SU-DHL-6 (cell line): Measurements from ENCODE around the gene GALR3.
"Not testable (repeated sequence)": the region's sequence is repeated elsewhere in the genome, so short reads cannot be mapped to it uniquely, and the experiment has no call there.

Experiments used
- H2AFZ ChIP-seq: fragments of 200-600 bp; sonication (generic); 2 replicates; pipeline ENCODE4 v1.6.1; 2014; ENCODE audit warnings: low read depth, mild to moderate bottlenecking, moderate library complexity, mixed read lengths, antibody characterized with exemption, low read length; ENCODE audit not compliant: severe bottlenecking
- H3F3A ChIP-seq: fragments of 200-600 bp; shearing (Covaris generic); 2 replicates; pipeline ENCODE4 v1.6.0; 2016; ENCODE audit warnings: antibody characterized with exemption, mild to moderate bottlenecking; ENCODE audit not compliant: insufficient read depth
- H3K27ac ChIP-seq: fragments of 200-600 bp; sonication (generic); 2 replicates; pipeline ENCODE4 v1.5.1; 2016; ENCODE audit warnings: low read depth, mild to moderate bottlenecking, low read length, moderate library complexity, mixed read lengths
- H3K27me3 ChIP-seq: fragments of 200-600 bp; sonication (generic), shearing (Covaris generic); 2 replicates; pipeline ENCODE4 v1.6.0; 2014; ENCODE audit warnings: mild to moderate bottlenecking, low read length
- H3K36me3 ChIP-seq: fragments of 200-600 bp; sonication (generic); 2 replicates; pipeline ENCODE4 v1.6.1; 2014; ENCODE audit warnings: mild to moderate bottlenecking, low read length, mixed read lengths
- H3K4me2 ChIP-seq: fragments of 300-600, 200-600 bp; shearing (Covaris generic), sonication (generic); 2 replicates; pipeline ENCODE4 v1.6.0; 2014; ENCODE audit warnings: low read length, low read depth, mild to moderate bottlenecking; ENCODE audit not compliant: poor library complexity, severe bottlenecking
- H3K4me3 ChIP-seq: fragments of 200-600 bp; sonication (generic); 2 replicates; pipeline ENCODE4 v1.5.1; 2014; ENCODE audit warnings: antibody characterized with exemption, low read length, mild to moderate bottlenecking, mixed read lengths; ENCODE audit not compliant: insufficient read depth, poor library complexity, severe bottlenecking
- H3K79me2 ChIP-seq: fragments of 200-600 bp; sonication (generic); 2 replicates; pipeline ENCODE4 v1.6.1; 2014; ENCODE audit warnings: mild to moderate bottlenecking, low read length, moderate library complexity; ENCODE audit not compliant: insufficient read depth
- H3K9ac ChIP-seq: fragments of 200-600 bp; sonication (generic); 2 replicates; pipeline ENCODE4 v1.7.0; 2014; ENCODE audit warnings: mild to moderate bottlenecking, low read length
- H3K9me2 ChIP-seq: fragments of 200-600 bp; sonication (generic); replicated peaks from 2 replicates; pipeline ENCODE4 v1.6.1; 2014; ENCODE audit warnings: low read length; ENCODE audit not compliant: insufficient read depth
- H3K9me3 ChIP-seq: fragments of 200-600 bp; sonication (generic); 2 replicates; pipeline ENCODE4 v1.6.1; 2014; ENCODE audit warnings: low read length, mixed read lengths; ENCODE audit not compliant: insufficient read depth
- H4K20me1 ChIP-seq: fragments of 200-600 bp; sonication (generic); 2 replicates; pipeline ENCODE4 v1.6.1; 2014; ENCODE audit warnings: low read depth, mild to moderate bottlenecking, antibody characterized with exemption, low read length, moderate library complexity, mixed read lengths
- EZH2phosphoT487 ChIP-seq: fragments of 200-600 bp; sonication (generic), shearing (Covaris generic); conservative IDR thresholded peaks from 2 replicates; pipeline ENCODE4 v1.6.1; 2018; ENCODE audit warnings: mild to moderate bottlenecking, antibody characterized with exemption, low read length, moderate library complexity, mixed read lengths
- TF ChIP-seq, protein P1 (sequence below): fragments of 200-600 bp; sonication (generic); IDR thresholded peaks from one replicate; pipeline ENCODE4 v1.5.1; 2017; ENCODE audit warnings: antibody characterized with exemption, mild to moderate bottlenecking, low read length, moderate library complexity; ENCODE audit not compliant: insufficient read depth, poor library complexity, severe bottlenecking

Gene GALR3

DNA sequence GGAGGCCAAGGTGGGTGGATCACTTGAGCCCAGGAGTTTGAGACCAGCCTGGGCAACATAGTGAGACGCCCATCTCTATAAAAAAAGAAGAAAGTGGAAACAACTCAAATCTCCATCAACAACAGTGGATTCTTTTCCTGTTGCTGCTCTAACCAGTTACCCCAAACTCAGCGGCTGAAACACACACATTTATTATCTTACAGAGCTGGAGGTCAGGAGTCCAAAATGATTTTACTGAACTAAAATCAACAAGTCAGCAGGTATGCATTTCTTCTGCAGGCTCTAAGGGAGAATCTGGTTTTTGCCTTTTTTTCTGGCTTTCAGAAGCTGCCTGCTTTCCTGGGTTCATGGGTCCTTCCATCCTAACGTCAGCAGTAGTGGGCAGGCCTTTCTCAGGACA, 27.1 kb upstream of the GALR3 start:
- no peaks in the 10 kb centered on the region for H3K9me2 ChIP-seq
- H4K20me1 ChIP-seq = no peaks in the 10 kb centered on the region
- H3K79me2 ChIP-seq = no peaks in the 10 kb centered on the region
- TF ChIP-seq EZH2phosphoT487 = no peak
- TF ChIP-seq, protein P1, sequence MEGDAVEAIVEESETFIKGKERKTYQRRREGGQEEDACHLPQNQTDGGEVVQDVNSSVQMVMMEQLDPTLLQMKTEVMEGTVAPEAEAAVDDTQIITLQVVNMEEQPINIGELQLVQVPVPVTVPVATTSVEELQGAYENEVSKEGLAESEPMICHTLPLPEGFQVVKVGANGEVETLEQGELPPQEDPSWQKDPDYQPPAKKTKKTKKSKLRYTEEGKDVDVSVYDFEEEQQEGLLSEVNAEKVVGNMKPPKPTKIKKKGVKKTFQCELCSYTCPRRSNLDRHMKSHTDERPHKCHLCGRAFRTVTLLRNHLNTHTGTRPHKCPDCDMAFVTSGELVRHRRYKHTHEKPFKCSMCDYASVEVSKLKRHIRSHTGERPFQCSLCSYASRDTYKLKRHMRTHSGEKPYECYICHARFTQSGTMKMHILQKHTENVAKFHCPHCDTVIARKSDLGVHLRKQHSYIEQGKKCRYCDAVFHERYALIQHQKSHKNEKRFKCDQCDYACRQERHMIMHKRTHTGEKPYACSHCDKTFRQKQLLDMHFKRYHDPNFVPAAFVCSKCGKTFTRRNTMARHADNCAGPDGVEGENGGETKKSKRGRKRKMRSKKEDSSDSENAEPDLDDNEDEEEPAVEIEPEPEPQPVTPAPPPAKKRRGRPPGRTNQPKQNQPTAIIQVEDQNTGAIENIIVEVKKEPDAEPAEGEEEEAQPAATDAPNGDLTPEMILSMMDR = no peak
- H3K27ac ChIP-seq = no peak overlapping the region
- H3K4me2 ChIP-seq = no peak overlapping the region
- H3K36me3 ChIP-seq = no peaks in the 10 kb centered on the region
- H2AFZ ChIP-seq = no peak overlapping the region
- H3K9me3 ChIP-seq = no peaks in the 10 kb centered on the region
- H3K9ac ChIP-seq = no peak overlapping the region
- no peaks in the 10 kb centered on the region for H3F3A ChIP-seq
- H3K27me3 ChIP-seq = no peaks in the 10 kb centered on the region
- no peak overlapping the region for H3K4me3 ChIP-seq

GRCh38 chr22:37797259-37797658, 25.9 kb upstream of the GALR3 start:
- H3K27ac ChIP-seq, H3K4me2 ChIP-seq: not testable (repeated sequence)

GRCh38 chr22:37797874-37798500, 25.2 kb upstream of the GALR3 start:
- Histone ChIP-seq H3K9me2 (no peaks in the 10 kb centered on the region), H4K20me1 (no peaks in the 10 kb centered on the region), H3K9ac (no peak overlapping the region), H3K4me3 (no peak overlapping the region), H3K79me2 (no peaks in the 10 kb centered on the region), H3F3A (no peaks in the 10 kb centered on the region), H3K4me2 (no peak overlapping the region), H3K36me3 (no peaks in the 10 kb centered on the region), H3K27me3 (0 out of 2 replicates have a peak, but pooled peaks cover 3% of the 10 kb centered on the region), H2AFZ (no peak overlapping the region), H3K9me3 (no peaks in the 10 kb centered on the region), H3K27ac (no peak overlapping the region)
- no peak for TF ChIP-seq EZH2phosphoT487
- TF ChIP-seq, protein P1 = no peak

More at GRCh38 chr22:37797259-37797658, 25.9 kb upstream of the GALR3 start:
- not testable (repeated sequence) for H3K27me3 ChIP-seq, H3K9ac ChIP-seq, H3K9me3 ChIP-seq, H3K79me2 ChIP-seq, H3K36me3 ChIP-seq, H2AFZ ChIP-seq, H3K4me3 ChIP-seq, H4K20me1 ChIP-seq, H3K9me2 ChIP-seq, H3F3A ChIP-seq

GRCh38 chr22:37799979-37800378, 23.2 kb upstream of the GALR3 start:
- not testable (repeated sequence) for H3F3A ChIP-seq, H2AFZ ChIP-seq, H3K79me2 ChIP-seq, H3K4me3 ChIP-seq, H3K27ac ChIP-seq, H3K27me3 ChIP-seq, H4K20me1 ChIP-seq, H3K36me3 ChIP-seq, H3K9ac ChIP-seq, H3K9me3 ChIP-seq, H3K4me2 ChIP-seq, H3K9me2 ChIP-seq
